Measurements from ENCODE around the gene MTR.

MTR gene

GRCh38 chr1:236779312-236779711, 15.8 kb upstream of the MTR start:
- DNase-seq (ENCODE audit: low read depth): no peak

GRCh38 chr1:236785477-236785876, 9.6 kb upstream of the MTR start:
- DNase-seq (ENCODE audit: low read depth): no peak

- DNase-seq (ENCODE audit: low read depth): no peak
Observed at GRCh38 chr1:236786453-236786852, 8.6 kb upstream of the MTR start.

GRCh38 chr1:236794585-236795034, 482 bp upstream of the MTR start:
- DNase-seq (ENCODE audit: low read depth): no peak

GRCh38 chr1:236795757-236796667, 920 bp downstream of the MTR start:
- DNase-seq (ENCODE audit: low read depth): no peak

- DNase-seq (ENCODE audit: low read depth): no peak
Observed at GRCh38 chr1:236799001-236799400, 3.9 kb downstream of the MTR start.

- no peak for DNase-seq (ENCODE audit: low read depth)
Observed at GRCh38 chr1:236800002-236800620, 5.0 kb downstream of the MTR start.

- no peak for DNase-seq (ENCODE audit: low read depth)
Observed at GRCh38 chr1:236800623-236801022, 5.5 kb downstream of the MTR start.

GRCh38 chr1:236802264-236802663, 7.2 kb downstream of the MTR start:
- DNase-seq (ENCODE audit: low read depth): no peak

GRCh38 chr1:236806634-236807033, 11.5 kb downstream of the MTR start:
- no peak for DNase-seq (ENCODE audit: low read depth)

GRCh38 chr1:236808005-236808404, 12.9 kb downstream of the MTR start:
- no peak for DNase-seq (ENCODE audit: low read depth)

- DNase-seq (ENCODE audit: low read depth): no peak
Observed at GRCh38 chr1:236808564-236809130, 13.6 kb downstream of the MTR start.

- DNase-seq (ENCODE audit: low read depth): no peak
Observed at GRCh38 chr1:236809148-236809547, 14.1 kb downstream of the MTR start.

- no peak for DNase-seq (ENCODE audit: low read depth)
Observed at GRCh38 chr1:236810018-236810417, 14.9 kb downstream of the MTR start.

- DNase-seq (ENCODE audit: low read depth): no peak
Observed at GRCh38 chr1:236812334-236813030, 17.4 kb downstream of the MTR start.

- DNase-seq (ENCODE audit: low read depth): no peak
Observed at GRCh38 chr1:236815941-236816340, 20.8 kb downstream of the MTR start.

GRCh38 chr1:236819856-236820255, 24.8 kb downstream of the MTR start:
- DNase-seq (ENCODE audit: low read depth): no peak

GRCh38 chr1:236821091-236821627, 26.1 kb downstream of the MTR start:
- DNase-seq (ENCODE audit: low read depth): no peak

GRCh38 chr1:236823559-236823958, 28.5 kb downstream of the MTR start:
- DNase-seq (ENCODE audit: low read depth): no peak

- no peak for DNase-seq (ENCODE audit: low read depth)
Observed at GRCh38 chr1:236829085-236829484, 34.0 kb downstream of the MTR start.

- no peak for DNase-seq (ENCODE audit: low read depth)
Observed at GRCh38 chr1:236830116-236830515, 35.0 kb downstream of the MTR start.

GRCh38 chr1:236830560-236830959, 35.5 kb downstream of the MTR start:
- no peak for DNase-seq (ENCODE audit: low read depth)
